HG02943 (cell line): ENCODE results near the gene RELB.
"Not testable (repeated sequence)": the region's sequence is repeated elsewhere in the genome, so short reads cannot be mapped to it uniquely, and the experiment has no call there.

Experiments used
- ATAC-seq: cut with Tn5 transposase; IDR thresholded peaks from one replicate; pipeline ENCODE4 v1.9.1; 2021; ENCODE audit warnings: mild to moderate bottlenecking, low read depth, moderate library complexity; ENCODE audit not compliant: unreplicated experiment

The RELB gene

GRCh38 chr19:44985445-44985844 is 15.8 kb upstream of the RELB start:
- ATAC-seq, result no peak

- ATAC-seq, result no peak
These were observed 14.9 kb upstream of the RELB start for GRCh38 chr19:44986389-44986788.

- no peak for ATAC-seq
These were observed 14.1 kb upstream of the RELB start for GRCh38 chr19:44987148-44987675.

- ATAC-seq, result no peak
These were observed 13.0 kb upstream of the RELB start for GRCh38 chr19:44988273-44988672.

GRCh38 chr19:44988896-44989556 is 12.2 kb upstream of the RELB start:
- no peak for ATAC-seq

- ATAC-seq, result no peak
These were observed 10.8 kb upstream of the RELB start for GRCh38 chr19:44990459-44990858.

GRCh38 chr19:44990966-44991365 is 10.3 kb upstream of the RELB start:
- ATAC-seq, result no peak

GRCh38 chr19:44992336-44993163 is 8.7 kb upstream of the RELB start:
- ATAC-seq, result no peak

- ATAC-seq, result no peak
These were observed 7.7 kb upstream of the RELB start for GRCh38 chr19:44993526-44993925.

- no peak for ATAC-seq
These were observed 7.2 kb upstream of the RELB start for GRCh38 chr19:44993926-44994537.

- no peak for ATAC-seq
These were observed 3.2 kb upstream of the RELB start for GRCh38 chr19:44998025-44998424.

- ATAC-seq, result not testable (repeated sequence)
These were observed 1.9 kb upstream of the RELB start for GRCh38 chr19:44999131-44999925.

GRCh38 chr19:45000665-45001064 is 599 bp upstream of the RELB start:
- not testable (repeated sequence) for ATAC-seq

- ATAC-seq, result no peak
These were observed 2.2 kb downstream of the RELB start for GRCh38 chr19:45003485-45003884.

GRCh38 chr19:45005787-45006186 is 4.5 kb downstream of the RELB start:
- ATAC-seq, result no peak

- no peak for ATAC-seq
These were observed 7.3 kb downstream of the RELB start for GRCh38 chr19:45008552-45008951.

GRCh38 chr19:45009625-45010255 is 8.5 kb downstream of the RELB start:
- no peak for ATAC-seq

- ATAC-seq, result no peak
These were observed 9.0 kb downstream of the RELB start for GRCh38 chr19:45010306-45010705.

GRCh38 chr19:45011959-45012358 is 10.7 kb downstream of the RELB start:
- no peak for ATAC-seq
